GM20000 (cell line): Measurements from ENCODE around the gene CAMKK1.

Experiments
- DNase-seq: peaks from one replicate; pipeline ENCODE4 v3.0.0; 2012; ENCODE audit warnings: low spot score
- TF ChIP-seq, protein P1 (sequence below): IDR thresholded peaks from 2 replicates; pipeline ENCODE4 v1.5.1; 2012; ENCODE audit warnings: mild to moderate bottlenecking, control low read depth; ENCODE audit errors: extremely low read depth, missing control alignments

CAMKK1 gene

DNA sequence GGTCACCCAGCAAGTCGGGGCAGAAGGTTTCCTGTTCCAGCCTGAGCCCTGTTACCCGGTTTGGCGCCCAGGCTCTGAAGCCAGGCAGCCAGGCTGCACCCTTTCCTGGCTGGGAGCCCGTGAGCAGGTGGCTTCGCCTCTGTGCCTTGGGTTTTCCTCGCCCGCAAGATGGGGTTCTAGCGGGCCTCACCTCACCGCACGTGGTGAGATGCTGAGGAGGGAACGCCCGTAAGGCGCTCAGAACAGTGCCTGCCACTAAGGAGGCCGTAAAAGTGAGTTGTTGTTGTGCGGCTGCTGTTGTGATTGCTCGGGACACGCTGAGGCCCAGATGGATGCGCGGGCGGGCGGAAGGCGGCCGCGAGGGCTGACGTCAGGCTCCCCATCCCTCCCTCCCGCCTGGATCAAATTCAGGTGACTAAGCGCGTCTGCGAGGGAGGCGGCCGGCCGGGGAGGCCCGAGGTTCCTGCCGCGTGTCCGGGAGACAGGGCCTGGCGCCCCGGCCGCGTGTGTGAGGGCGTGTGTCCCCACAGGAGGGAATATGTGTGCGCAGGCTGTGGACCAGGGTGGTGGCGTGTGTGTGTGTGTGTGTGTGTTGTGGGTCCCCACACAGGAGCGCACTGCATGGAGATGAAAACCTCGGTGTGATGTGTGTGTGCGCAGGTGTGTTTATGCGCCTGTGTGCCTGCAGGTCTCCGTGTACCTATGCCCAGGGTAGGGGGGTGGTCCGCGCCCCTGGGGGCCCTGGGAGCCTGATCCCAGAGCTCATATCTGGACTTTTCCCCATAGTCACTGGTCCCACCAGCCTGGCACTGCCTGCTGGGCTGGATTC lies 4.3 kb downstream of the CAMKK1 start:
- DNase-seq = no peak
- TF ChIP-seq, protein P1, sequence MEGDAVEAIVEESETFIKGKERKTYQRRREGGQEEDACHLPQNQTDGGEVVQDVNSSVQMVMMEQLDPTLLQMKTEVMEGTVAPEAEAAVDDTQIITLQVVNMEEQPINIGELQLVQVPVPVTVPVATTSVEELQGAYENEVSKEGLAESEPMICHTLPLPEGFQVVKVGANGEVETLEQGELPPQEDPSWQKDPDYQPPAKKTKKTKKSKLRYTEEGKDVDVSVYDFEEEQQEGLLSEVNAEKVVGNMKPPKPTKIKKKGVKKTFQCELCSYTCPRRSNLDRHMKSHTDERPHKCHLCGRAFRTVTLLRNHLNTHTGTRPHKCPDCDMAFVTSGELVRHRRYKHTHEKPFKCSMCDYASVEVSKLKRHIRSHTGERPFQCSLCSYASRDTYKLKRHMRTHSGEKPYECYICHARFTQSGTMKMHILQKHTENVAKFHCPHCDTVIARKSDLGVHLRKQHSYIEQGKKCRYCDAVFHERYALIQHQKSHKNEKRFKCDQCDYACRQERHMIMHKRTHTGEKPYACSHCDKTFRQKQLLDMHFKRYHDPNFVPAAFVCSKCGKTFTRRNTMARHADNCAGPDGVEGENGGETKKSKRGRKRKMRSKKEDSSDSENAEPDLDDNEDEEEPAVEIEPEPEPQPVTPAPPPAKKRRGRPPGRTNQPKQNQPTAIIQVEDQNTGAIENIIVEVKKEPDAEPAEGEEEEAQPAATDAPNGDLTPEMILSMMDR = no peak

DNA sequence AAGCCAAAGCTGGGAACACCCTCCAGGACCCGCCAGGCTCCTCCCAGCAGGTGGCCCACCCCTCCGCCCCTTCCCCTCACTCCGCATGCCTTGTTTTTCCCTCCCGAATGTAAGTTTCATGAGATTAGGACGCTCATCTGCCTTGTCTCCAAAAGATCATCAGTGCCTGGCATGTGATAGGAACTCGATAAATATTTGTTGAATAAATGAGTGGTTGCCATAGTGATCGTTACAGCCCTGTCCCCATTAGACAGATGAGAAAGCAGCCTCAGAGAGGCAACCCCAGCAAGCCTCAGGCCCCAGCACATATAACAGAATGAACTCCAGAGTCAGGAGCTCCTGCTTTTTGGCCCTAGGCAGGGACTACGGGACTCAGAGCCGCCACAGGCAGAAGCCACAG lies 5.0 kb downstream of the CAMKK1 start:
- no peak for DNase-seq
- TF ChIP-seq, protein P1 = no peak

DNA sequence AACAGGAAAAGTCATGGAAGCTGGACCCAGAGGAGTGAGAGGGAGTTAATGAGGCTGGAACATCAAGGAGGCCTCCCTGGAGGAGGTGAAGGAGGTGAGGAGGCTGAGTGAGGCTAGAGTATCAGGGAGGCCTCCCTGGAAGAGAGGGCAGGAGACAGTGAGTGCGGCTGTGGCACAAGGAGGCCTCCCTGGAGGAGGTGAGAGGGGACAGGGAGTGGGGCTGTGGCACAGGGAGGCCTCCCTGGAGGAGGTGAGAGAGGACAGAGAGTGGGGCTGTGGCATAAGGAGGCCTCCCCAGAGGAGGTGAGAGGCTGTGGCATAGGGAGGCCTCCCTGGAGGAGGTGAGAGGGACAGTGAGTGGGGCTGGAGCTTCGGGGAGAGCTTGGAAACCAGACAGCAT lies 5.5 kb downstream of the CAMKK1 start:
- DNase-seq = no peak
- TF ChIP-seq, protein P1 = no peak

DNA sequence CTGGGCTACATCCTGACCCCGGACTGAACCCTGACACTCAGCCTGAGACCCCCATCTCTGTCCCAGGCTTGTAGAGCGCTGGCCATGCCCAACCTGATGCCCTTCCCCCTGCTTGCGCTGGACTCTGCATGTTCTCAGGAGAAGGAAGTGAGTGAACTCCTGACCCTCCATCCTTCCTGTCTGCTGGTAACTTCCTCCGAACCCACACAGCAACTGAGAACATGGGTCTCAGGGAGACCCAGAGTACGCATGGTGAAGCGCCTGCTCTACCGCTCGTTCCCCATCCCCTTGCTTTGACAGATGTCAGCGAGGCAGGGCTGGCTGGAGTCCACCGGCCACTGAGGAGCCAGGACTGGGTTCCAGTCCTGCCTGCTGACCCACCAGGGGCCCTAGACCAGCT lies 6.1 kb downstream of the CAMKK1 start:
- TF ChIP-seq, protein P1 = no peak
- DNase-seq = no peak

DNA sequence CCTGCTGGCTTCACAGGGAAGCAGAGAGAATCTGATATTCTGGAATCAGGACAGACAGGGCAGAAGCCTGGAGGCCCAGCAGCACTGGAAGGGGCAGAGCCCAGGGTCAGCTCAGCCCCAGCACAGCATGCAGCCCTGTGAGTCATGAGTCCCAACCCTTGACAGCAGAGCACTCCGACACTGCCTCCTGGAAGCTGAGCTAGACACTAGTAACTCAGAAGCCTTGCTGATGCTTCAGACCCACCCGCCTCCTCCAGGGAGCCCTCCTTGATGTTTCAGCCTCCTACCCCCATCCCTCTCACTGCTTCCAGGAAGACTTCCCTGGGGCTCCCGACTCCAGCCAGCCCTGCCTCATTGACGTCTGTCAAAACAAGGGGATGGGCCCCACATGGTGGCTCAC lies 6.9 kb downstream of the CAMKK1 start:
- DNase-seq = no peak
- TF ChIP-seq, protein P1 = no peak

DNA sequence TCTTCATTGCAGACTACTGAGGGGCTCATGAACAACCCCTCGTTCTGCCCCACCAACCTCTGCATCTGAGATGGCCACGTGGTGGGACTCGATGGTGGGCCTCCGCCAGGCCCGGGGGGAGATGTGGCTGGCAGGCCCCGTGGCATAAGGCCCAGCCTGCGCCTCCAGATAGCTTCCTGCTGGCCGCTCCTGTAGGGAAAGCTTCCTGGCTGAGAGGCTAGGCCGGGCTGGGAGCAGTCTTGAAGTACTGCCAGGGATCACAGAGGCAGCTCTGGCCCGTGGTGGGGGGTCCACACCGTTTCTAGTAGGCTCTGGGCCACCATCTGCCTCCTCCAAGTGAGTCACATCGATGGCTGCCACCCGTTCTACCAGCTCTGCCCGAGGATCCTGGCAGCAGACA lies 7.6 kb downstream of the CAMKK1 start:
- no peak for DNase-seq
- TF ChIP-seq, protein P1 = no peak

DNA sequence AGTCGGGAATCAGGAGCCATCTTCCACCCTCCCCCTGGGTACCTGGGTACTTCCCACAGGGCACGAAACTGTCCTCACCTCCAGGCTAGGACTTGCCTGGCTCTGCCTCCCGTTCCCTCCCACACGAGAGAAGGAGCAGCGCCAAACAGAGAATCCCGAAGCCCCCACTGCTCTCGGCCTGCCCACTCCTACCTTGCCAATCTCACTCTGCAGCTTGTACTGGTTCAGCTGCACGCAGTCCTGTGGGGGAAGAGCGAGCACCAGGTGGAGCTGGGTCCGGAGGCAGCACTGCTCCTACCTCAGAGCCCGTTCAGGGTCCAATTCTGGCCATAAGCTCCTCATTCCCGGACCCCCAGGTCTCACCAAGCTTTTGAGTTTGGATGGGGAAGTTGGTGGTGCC lies 8.7 kb downstream of the CAMKK1 start:
- TF ChIP-seq, protein P1 = no peak

More for the DNA sequence above, 8.7 kb downstream of the CAMKK1 start:
- no peak for DNase-seq
